HepG2 (cell line): Measurements from ENCODE around the gene COMMD7. TPM values are rescaled to one million over a fixed set of nuclear protein-coding genes. Genes with fewer than 3 reads are reported as not detected.
A peak's percentile ranks its signal among the peaks of the same experiment; 100 is the strongest.

ENCODE experiments used
- ATF2 ChIP-seq: sonication (generic); formaldehyde crosslinking; IDR thresholded peaks from 2 replicates; pipeline ENCODE4 v1.4.0; 2020; ENCODE audit warnings: missing genetic modification reagents
- GLI4 ChIP-seq: sonication (generic); formaldehyde crosslinking; IDR thresholded peaks from 2 replicates; pipeline ENCODE4 v1.5.1; 2020; ENCODE audit warnings: missing genetic modification reagents, mild to moderate bottlenecking, moderate library complexity, borderline replicate concordance
- HNRNPH1 ChIP-seq: fragments of 200-400 bp; formaldehyde crosslinking; optimal IDR thresholded peaks from 2 replicates; pipeline ENCODE3; 2017; ENCODE audit warnings: mild to moderate bottlenecking, low read depth, low read length
- KLF16 ChIP-seq, 2 experiments: sonication (generic) in 1 of 2; formaldehyde crosslinking in 1 of 2; IDR thresholded peaks; 2 replicates each; pipeline versions ENCODE4 v1.6.1 to v1.8.0; 2016 to 2023; ENCODE audit warnings: missing genetic modification reagents in 2 of 2, missing compliant biosample characterization in 1 of 2
- POLR2AphosphoS5 ChIP-seq: IDR thresholded peaks from 2 replicates; pipeline ENCODE4 v1.6.1; 2012; ENCODE audit warnings: low read depth, low read length
- SIN3B ChIP-seq: fragments of 150-350 bp; IDR thresholded peaks from 2 replicates; pipeline ENCODE4 v1.6.1; 2014; ENCODE audit warnings: low read length
- TFAP4 ChIP-seq: sonication (generic); IDR thresholded peaks from 2 replicates; pipeline ENCODE4 v1.6.1; 2016; ENCODE audit warnings: low read depth, borderline replicate concordance
- TFE3 ChIP-seq: IDR thresholded peaks from 2 replicates; pipeline ENCODE4 v1.6.1; 2016
- TMF1 ChIP-seq: sonication (generic); formaldehyde crosslinking; IDR thresholded peaks from 2 replicates; pipeline ENCODE4 v1.8.1; 2022; ENCODE audit warnings: low read depth, missing genetic modification reagents
- ZNF101 ChIP-seq: sonication (generic); formaldehyde crosslinking; IDR thresholded peaks from 2 replicates; pipeline ENCODE4 v1.4.0; 2020; ENCODE audit warnings: mild to moderate bottlenecking, low read depth, missing genetic modification reagents, borderline replicate concordance
- ZNF18 ChIP-seq: sonication (generic); formaldehyde crosslinking; IDR thresholded peaks from 2 replicates; pipeline ENCODE4 v1.8.0; 2022; ENCODE audit warnings: mild to moderate bottlenecking, missing genetic modification reagents; ENCODE audit not compliant: insufficient replicate concordance
- ZNF281 ChIP-seq: sonication (generic); formaldehyde crosslinking; IDR thresholded peaks from 2 replicates; pipeline ENCODE4 v1.4.0; 2020; ENCODE audit warnings: missing genetic modification reagents, borderline replicate concordance
- ZNF282 ChIP-seq: fragments of 450-650 bp; IDR thresholded peaks from 2 replicates; pipeline ENCODE4 v1.6.1; 2018; ENCODE audit not compliant: partially characterized antibody
- ZNF512B ChIP-seq: sonication (generic); formaldehyde crosslinking; IDR thresholded peaks from 2 replicates; pipeline ENCODE4 v1.5.1; 2020; ENCODE audit warnings: missing genetic modification reagents, mild to moderate bottlenecking, borderline replicate concordance
- ZNF792 ChIP-seq: IDR thresholded peaks from 2 replicates; pipeline ENCODE4 v1.6.1; 2016
- polyA plus RNA-seq, 8 experiments: library from polyadenylated mRNA; depleted of rRNA in 3 of 8; stranded (reverse) in 7 of 8; unstranded in 1 of 8; fragments of >200 nt; fragmentation: Illumina TruSeq in 4 of 8; extraction: Trizol in 4 of 8; gene quantifications; 2 replicates each; pipeline versions ENCODE4 v1.2.1 to v1.2.3, GENCODE V29; 2011 to 2016; ENCODE audit warnings: low read depth in 4 of 8, missing spikeins in 1 of 8, mixed read lengths in 1 of 8; ENCODE audit not compliant: insufficient read depth in 1 of 8
- total RNA-seq, 5 experiments: library from RNA; depleted of rRNA; stranded (reverse); fragments of >200 nt; fragmentation: Illumina TruSeq; extraction: Trizol; gene quantifications; 2 replicates each; pipeline ENCODE4 v1.2.3, GENCODE V29; 2016; ENCODE audit warnings: low read depth in 1 of 5

COMMD7 gene
- total and polyA plus RNA-seq, 2 of the 13 experiments (the other 11 are each of a cell fraction or from before 2014, with no cell fraction given): 42.1 to 53.3 TPM

GRCh38 chr20:32685541-32686529, 57.4 kb downstream of the COMMD7 start (continued):
- peak; percentile 95; the same call in 1 of the 2 replicates for TF ChIP-seq ZNF512B (CRISPR knock-in tag)
- peak; percentile 62 for TF ChIP-seq POLR2AphosphoS5
- TF ChIP-seq KLF16 (CRISPR knock-in tag; IDR thresholded peaks at IDR 0.05): peak in 1 of 2 experiments; percentile 99; a peak in 2 of 4 replicates
- TF ChIP-seq GLI4 (CRISPR knock-in tag): peak; percentile 84; the same call in 1 of the 2 replicates
- TF ChIP-seq ZNF18: no peak
- peak; percentile 82 for TF ChIP-seq TFE3 (CRISPR knock-in tag)
- peak; percentile 66 for TF ChIP-seq SIN3B
- peak; percentile 73 for TF ChIP-seq ZNF281
- TF ChIP-seq TFAP4: peak; percentile 92
- TF ChIP-seq TMF1 (CRISPR knock-in tag): peak; percentile 97
- peak; percentile 84; the same call in 1 of the 2 replicates for TF ChIP-seq ZNF101 (CRISPR knock-in tag)
- peak; percentile 96; the same call in 1 of the 2 replicates for TF ChIP-seq ZNF792 (CRISPR knock-in tag)
- peak; percentile 96 for TF ChIP-seq ATF2
- TF ChIP-seq ZNF282: no peak
- no peak for TF ChIP-seq HNRNPH1
